OCI-LY7 (cell line): ENCODE data around the gene ELN.

Experiments used
- EZH2phosphoT487 ChIP-seq: fragments of 200-600 bp; sonication (generic); IDR thresholded peaks from 2 replicates; pipeline ENCODE4 v1.6.1; 2018; ENCODE audit warnings: low read depth, borderline replicate concordance, mild to moderate bottlenecking, mixed run types, antibody characterized with exemption, low read length, moderate library complexity, mixed read lengths
- TF ChIP-seq, protein P1 (sequence below): fragments of 200-600 bp; sonication (generic); conservative IDR thresholded peaks from 2 replicates; pipeline ENCODE4 v1.5.1; 2014; ENCODE audit warnings: mild to moderate bottlenecking, antibody characterized with exemption, low read length, moderate library complexity, mixed read lengths

DNA sequence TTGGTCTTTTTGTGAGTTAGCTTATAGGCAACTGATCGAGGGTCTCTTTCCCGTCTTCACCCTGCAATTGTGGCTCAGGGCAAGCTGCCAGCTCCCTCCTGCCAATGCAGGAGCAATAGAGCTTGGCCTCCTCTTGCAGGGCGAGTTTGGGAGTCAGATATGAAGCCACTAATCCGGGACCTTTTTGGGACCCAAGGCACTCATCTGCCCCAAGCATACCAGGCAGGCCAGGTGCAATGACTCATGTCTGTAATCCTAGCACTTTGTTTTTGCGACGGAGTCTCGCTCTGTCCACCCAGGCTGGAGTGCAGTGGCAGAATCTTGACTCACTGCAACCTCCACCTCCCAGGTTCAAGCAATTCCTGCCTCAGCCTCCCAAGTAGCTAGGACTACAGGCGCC is 76.7 kb downstream of the ELN start:
- TF ChIP-seq, protein P1, sequence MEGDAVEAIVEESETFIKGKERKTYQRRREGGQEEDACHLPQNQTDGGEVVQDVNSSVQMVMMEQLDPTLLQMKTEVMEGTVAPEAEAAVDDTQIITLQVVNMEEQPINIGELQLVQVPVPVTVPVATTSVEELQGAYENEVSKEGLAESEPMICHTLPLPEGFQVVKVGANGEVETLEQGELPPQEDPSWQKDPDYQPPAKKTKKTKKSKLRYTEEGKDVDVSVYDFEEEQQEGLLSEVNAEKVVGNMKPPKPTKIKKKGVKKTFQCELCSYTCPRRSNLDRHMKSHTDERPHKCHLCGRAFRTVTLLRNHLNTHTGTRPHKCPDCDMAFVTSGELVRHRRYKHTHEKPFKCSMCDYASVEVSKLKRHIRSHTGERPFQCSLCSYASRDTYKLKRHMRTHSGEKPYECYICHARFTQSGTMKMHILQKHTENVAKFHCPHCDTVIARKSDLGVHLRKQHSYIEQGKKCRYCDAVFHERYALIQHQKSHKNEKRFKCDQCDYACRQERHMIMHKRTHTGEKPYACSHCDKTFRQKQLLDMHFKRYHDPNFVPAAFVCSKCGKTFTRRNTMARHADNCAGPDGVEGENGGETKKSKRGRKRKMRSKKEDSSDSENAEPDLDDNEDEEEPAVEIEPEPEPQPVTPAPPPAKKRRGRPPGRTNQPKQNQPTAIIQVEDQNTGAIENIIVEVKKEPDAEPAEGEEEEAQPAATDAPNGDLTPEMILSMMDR: no peak
- TF ChIP-seq EZH2phosphoT487: no peak
